Right atrium auricular region (tissue), 2 donors: Measurements from ENCODE around the gene SFT2D1. TPM values are rescaled to one million over a fixed set of nuclear protein-coding genes. Genes with fewer than 3 reads are reported as not detected.
A peak's percentile ranks its signal among the peaks of the same experiment; 100 is the strongest.
"Not testable (repeated sequence)": the region's sequence is repeated elsewhere in the genome, so short reads cannot be mapped to it uniquely, and the experiment has no call there.

Experiments
- DNase-seq: peaks from one replicate; pipeline ENCODE4 v3.0.0-alpha.2; 2019; ENCODE audit warnings: low spot score
- H3K27ac ChIP-seq, 2 donors: fragments of 200-600 bp; sonication (generic); 1 replicate in 1 of 2; 2 replicates in 1 of 2; pipeline ENCODE4 v1.5.1; 2016 to 2019
- H3K27me3 ChIP-seq, 2 donors: fragments of 200-600 bp; sonication (generic); one replicate each; pipeline versions ENCODE4 v1.5.1 to v1.6.0; 2017 to 2019
- H3K36me3 ChIP-seq: fragments of 200-600 bp; sonication (generic); one replicate; pipeline ENCODE4 v1.5.1; 2016
- H3K4me1 ChIP-seq, 2 donors: fragments of 200-600 bp; sonication (generic); one replicate each; pipeline versions ENCODE4 v1.5.1 to v1.6.0; 2017 to 2019
- H3K4me3 ChIP-seq, 2 donors: fragments of 200-600 bp; sonication (generic); 1 replicate in 1 of 2; 2 replicates in 1 of 2; pipeline ENCODE4 v1.5.1; 2017 to 2019; ENCODE audit warnings: mild to moderate bottlenecking in 1 of 2, moderate library complexity in 1 of 2
- H3K9me3 ChIP-seq, 2 donors: fragments of 200-600 bp; sonication (generic); one replicate each; pipeline ENCODE4 v1.5.1; 2019
- CTCF ChIP-seq, 2 donors: fragments of 200-600 bp; sonication (generic); IDR thresholded peaks; one replicate each; pipeline ENCODE4 v1.5.1; 2019; ENCODE audit warnings: antibody characterized with exemption in 2 of 2
- total RNA-seq, 2 donors: library from RNA; depleted of rRNA; stranded (reverse); fragments of >200 nt; gene quantifications; one replicate each; pipeline ENCODE4 v1.1.0, GENCODE V29; 2016

Gene SFT2D1
- 10 to 100 TPM; 29.4 TPM for total RNA-seq

- no peaks in the 10 kb centered on the region for H3K9me3 ChIP-seq
- peak within 1 kb of the TSS; percentile 83 to 95 for H3K27ac ChIP-seq
- H3K36me3 ChIP-seq: no peaks in the 10 kb centered on the region
- peaks cover 0 to 46% of the 10 kb centered on the region in 2 donors for H3K4me1 ChIP-seq
- no peaks in the 10 kb centered on the region for H3K27me3 ChIP-seq
- peak within 1 kb of the TSS; percentile 94 to 98 for H3K4me3 ChIP-seq
- peak; percentile 90 for DNase-seq
- TF ChIP-seq CTCF (IDR thresholded peaks at IDR 0.05): no peak
Observed at GRCh38 chr6:166342349-166343149, at the start of gene SFT2D1. Gene SFT2D1, minus strand, starts transcription at chr6:166342545. Its CDS starts 64 bp downstream, at chr6:166342481.

- Histone ChIP-seq H3K9me3 (no peaks in the 10 kb centered on the region), H3K27me3 (no peaks in the 10 kb centered on the region), H3K27ac (no peak overlapping the region), H3K4me3 (no peak overlapping the region), H3K36me3 (no peaks in the 10 kb centered on the region), H3K4me1 (peaks cover 0 to 4% of the 10 kb centered on the region in 2 donors)
- TF ChIP-seq CTCF (IDR thresholded peaks at IDR 0.05): no peak
- DNase-seq: no peak
Observed at GRCh38 chr6:166389119-166389518, 46.8 kb upstream of the SFT2D1 start.

DNA sequence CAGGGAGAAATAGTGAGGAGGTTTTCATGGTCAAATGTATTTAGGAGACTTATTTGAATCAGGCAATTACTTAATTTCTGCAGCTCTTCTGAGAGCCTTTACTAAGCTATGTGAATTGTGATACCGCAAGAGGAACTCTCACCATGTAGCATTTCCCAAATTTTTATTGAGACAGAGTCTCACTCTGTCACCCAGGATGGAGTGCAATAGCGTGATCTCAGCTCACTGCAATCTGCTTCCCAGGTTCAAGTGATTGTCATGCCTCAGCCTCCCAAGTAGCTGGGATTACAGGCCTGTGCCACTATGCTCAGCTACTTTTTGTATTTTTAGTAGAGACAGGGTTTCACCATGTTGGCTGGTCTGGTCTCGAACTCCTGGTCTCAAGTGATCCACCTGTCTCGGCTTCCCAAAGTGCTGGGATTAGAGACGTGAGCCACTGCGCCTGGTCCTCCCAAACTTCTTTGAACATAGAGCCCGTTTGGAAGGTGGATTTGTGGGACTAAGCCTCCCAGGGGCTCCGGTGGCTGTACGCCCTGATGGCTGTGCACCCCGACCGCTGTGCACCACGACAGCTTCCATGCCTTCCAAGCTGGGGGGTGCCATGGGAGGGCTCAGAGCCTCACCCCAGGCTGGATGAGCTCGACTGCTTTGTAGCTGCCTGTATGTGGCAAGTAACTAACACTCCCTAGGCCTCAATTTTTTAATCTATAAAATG, 46.1 kb upstream of the SFT2D1 start:
- no peak for TF ChIP-seq CTCF (IDR thresholded peaks at IDR 0.05)
- no peak overlapping the region for H3K4me3 ChIP-seq
- no peaks in the 10 kb centered on the region for H3K27me3 ChIP-seq

GRCh38 chr6:166387642-166388289, 45.4 kb upstream of the SFT2D1 start:
- no peak overlapping the region for H3K4me3 ChIP-seq
- no peak for DNase-seq
- H3K27me3 ChIP-seq: no peaks in the 10 kb centered on the region
- no peak overlapping the region for H3K27ac ChIP-seq
- peaks cover 0 to 9% of the 10 kb centered on the region in 2 donors for H3K4me1 ChIP-seq
- no peaks in the 10 kb centered on the region for H3K36me3 ChIP-seq
- H3K9me3 ChIP-seq: no peaks in the 10 kb centered on the region
- no peak for TF ChIP-seq CTCF (IDR thresholded peaks at IDR 0.05)

More for the DNA sequence above, 46.1 kb upstream of the SFT2D1 start:
- Histone ChIP-seq H3K36me3 (no peaks in the 10 kb centered on the region), H3K27ac (no peak overlapping the region), H3K9me3 (no peaks in the 10 kb centered on the region), H3K4me1 (peaks cover 0 to 9% of the 10 kb centered on the region in 2 donors)
- no peak for DNase-seq

DNA sequence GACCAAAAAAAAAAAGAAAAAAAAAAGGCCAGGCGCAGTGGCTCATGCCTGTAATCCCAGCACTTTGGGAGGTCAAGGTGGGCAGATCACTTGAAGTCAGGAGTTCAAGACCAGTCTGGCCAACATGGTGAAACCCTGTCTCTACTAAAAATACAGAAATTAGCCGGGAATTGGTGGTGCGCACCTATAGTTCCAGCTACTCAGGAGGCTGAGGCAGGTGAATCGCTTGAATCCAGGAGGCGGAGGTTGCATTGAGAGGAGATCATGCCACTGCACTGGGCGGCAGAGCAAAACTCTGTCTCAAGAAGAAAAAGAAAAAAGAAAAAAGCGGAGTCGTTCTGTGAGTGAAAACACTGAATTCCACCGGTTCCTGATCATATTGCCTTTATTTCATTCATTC, 44.8 kb upstream of the SFT2D1 start:
- H3K36me3 ChIP-seq, H3K4me3 ChIP-seq, H3K9me3 ChIP-seq, DNase-seq, H3K27me3 ChIP-seq, H3K4me1 ChIP-seq, H3K27ac ChIP-seq: not testable (repeated sequence)

GRCh38 chr6:166386111-166386510, 43.8 kb upstream of the SFT2D1 start:
- H3K4me3 ChIP-seq: no peak overlapping the region
- H3K27ac ChIP-seq: no peak overlapping the region
- no peak for TF ChIP-seq CTCF (IDR thresholded peaks at IDR 0.05)
- no peaks in the 10 kb centered on the region for H3K27me3 ChIP-seq
- no peak for DNase-seq
- H3K4me1 ChIP-seq: peaks cover 0 to 9% of the 10 kb centered on the region in 2 donors
- H3K9me3 ChIP-seq: no peaks in the 10 kb centered on the region
- no peaks in the 10 kb centered on the region for H3K36me3 ChIP-seq
